ENCODE results near the gene DGKD.
A peak's percentile ranks its signal among the peaks of the same experiment; 100 is the strongest.

DGKD gene

GRCh38 chr2:233448575-233448974 is 94.3 kb downstream of the DGKD start:
- DNase-seq, result no peak

DNA sequence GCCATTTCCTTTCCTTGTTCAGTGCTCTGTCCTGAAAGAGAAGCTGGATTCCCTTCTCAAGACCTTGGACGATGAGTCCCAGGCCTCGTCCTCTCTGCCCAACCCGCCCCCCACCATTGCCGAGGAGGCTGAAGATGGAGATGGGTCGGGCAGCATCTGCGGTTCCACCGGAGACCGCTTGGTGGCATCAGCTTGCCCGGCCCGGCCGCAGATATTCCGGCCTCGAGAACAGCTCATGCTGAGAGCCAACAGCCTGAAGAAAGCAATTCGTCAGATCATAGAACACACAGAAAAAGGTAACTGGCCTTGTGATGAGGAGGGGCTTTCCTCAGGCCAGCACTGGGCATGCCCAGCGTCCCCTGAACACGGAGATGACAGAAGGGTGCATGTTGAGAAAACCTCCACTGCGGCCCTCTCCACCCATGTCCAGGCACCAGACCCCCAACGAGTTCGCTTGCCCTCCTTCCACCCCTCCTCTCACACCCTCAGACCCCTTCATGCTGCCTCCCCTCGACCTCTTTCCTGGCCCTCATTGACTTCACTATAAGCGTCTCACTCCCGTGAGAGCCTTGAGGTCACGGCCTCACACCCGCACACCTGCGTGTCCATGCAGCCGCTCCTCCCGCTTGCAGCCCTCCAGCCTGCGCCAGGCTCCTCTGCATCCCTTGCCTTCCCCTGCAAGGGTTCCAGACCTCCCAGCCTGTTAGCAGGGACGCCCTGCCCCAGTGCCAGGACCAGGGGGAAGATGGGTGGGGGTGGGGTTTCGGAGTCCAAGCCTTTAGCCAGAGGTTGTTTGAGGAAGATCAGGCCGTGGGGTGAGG is 95.0 kb downstream of the DGKD start:
- peak; percentile 47 for DNase-seq

GRCh38 chr2:233449921-233450863 is 95.9 kb downstream of the DGKD start:
- DNase-seq, result no peak

- no peak for DNase-seq
Observed at GRCh38 chr2:233450864-233451575, 96.7 kb downstream of the DGKD start.

- DNase-seq, result no peak
Observed at GRCh38 chr2:233451950-233452349, 97.7 kb downstream of the DGKD start.

- DNase-seq, result no peak
Observed at GRCh38 chr2:233453111-233453915, 99.0 kb downstream of the DGKD start.

GRCh38 chr2:233453916-233454315 is 99.6 kb downstream of the DGKD start:
- DNase-seq, result no peak

DNA sequence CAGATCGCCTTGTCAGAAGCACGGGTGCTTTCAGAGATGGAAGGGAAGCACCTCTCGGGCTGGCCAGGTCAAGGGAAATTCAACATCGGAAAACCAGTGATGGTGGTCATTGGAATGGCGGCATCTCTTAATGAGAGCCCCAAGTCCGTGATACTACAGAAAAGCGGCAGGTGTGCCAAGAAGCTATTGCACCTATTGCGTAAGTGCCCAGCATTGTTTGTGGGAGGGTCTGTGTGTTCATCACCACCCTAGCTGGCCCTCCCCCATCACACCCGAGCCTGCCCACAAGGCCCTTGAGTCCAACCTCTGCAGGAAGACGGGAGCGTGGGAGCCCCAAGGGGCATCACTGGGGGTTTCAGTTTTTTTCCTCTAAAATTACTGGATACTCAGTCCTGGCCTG is 100.7 kb downstream of the DGKD start:
- no peak for DNase-seq

DNA sequence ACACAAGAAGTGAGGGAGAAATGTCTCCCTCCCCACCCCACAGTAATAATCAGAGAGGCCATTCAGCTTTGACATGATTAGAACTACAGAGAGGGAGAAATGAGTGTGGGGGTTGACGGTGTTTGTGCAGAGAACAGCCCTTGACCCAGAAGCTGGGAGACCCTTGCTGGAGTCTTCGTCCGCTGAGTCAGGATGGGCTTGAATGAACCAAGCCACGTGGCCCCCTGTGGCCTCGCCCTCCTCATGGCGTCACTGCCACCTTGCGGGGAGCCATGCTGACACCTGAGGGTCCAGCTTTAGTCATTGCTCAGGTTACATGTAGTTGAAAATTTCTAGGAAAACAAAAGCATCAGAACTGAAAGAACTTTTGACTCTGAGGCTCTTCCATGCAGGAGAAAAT is 101.2 kb downstream of the DGKD start:
- no peak for DNase-seq

DNA sequence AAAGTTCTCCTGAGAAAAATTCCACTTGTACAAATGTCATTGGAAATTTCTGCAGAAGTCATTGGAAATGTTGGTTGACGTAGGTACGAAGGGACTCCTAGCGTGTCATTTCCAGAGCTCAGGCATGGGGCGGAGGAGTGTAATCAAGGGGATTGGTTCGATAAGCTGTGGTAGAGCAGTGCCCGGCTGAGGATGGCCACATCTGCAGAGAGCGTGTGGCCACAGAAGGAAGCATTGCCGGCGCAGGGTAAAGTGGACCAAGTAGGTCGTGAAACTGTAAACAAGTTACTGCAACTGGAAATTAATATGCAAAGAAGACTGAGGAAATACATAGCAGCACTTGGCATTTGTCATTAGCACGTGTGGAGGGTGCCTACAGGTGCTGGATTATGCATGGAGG is 101.8 kb downstream of the DGKD start:
- DNase-seq, result no peak

GRCh38 chr2:233456934-233457333 is 102.6 kb downstream of the DGKD start:
- no peak for DNase-seq

- DNase-seq, result no peak
Observed at GRCh38 chr2:233457356-233457755, 103.1 kb downstream of the DGKD start.

- DNase-seq, result no peak
Observed at GRCh38 chr2:233458031-233458610, 103.8 kb downstream of the DGKD start.

DNA sequence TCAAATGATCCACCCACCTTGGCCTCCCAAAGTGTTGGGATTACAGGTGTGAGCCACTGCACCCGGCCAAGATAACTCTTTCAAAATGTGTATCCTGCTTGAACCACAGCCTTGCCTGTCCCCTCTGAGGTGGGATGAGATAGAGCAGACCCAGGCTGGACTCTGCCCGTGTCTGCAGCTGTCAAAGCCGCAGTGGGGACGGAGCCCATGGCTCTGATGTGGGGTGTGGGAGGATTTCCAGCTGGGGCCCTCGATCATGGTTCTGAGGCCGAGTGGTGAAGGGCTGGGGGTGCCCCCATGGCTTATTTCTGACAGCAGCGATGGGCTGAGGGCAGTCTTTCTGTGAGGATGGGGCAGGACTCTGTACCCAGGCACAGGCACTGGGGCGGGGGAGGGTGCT is 104.5 kb downstream of the DGKD start:
- DNase-seq, result no peak

- no peak for DNase-seq
Observed at GRCh38 chr2:233459426-233459825, 105.1 kb downstream of the DGKD start.

GRCh38 chr2:233460726-233461441 is 106.6 kb downstream of the DGKD start:
- no peak for DNase-seq

GRCh38 chr2:233461481-233461891 is 107.2 kb downstream of the DGKD start:
- no peak for DNase-seq

- no peak for DNase-seq
Observed at GRCh38 chr2:233462202-233462785, 108.0 kb downstream of the DGKD start.

DNA sequence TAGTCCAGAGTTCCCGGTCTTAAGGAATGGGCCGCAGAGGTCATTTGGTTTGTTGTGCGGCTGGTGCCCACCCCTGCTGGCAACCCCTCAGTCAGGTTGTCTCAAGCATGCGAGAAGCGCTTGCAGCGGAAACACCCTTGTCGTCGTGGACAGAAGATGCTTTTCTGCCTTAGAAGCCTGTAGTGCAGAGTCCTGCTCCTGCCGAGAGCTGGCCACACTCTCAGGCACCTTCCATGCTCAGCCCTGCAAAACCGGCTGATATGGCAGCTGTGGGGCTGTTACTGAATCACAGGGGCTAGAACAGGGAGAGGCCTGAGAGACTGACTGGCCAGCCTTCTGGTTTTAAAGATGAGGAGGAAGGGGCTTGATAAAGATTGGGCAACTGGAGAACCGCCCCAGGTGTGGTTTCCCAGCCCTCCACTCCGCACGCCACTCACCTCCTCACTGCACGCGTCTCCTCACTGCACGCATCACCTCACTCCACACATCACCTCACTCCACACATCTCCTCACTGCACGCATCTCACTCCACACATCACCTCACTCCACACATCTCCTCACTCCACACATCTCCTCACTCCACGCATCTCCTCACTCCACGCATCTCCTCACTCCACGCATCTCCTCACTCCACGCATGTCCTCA is 108.7 kb downstream of the DGKD start:
- no peak for DNase-seq

DNA sequence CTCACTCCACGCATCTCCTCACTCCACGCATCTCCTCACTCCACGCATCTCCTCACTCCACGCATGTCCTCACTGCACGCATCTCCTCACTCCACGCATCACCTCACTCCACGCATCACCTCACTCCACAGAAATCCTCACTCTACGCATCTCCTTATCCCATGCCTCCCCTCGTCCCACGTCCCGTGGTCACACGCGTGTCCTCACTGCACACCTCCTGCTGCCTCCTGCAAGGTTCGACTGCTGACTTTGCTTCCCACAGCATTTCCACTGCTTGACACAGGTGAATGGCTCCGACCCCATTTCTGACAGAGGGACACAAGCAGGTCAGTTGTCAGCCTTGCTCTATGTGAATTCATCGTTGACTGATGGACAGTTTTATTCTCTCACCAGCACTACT is 109.3 kb downstream of the DGKD start:
- no peak for DNase-seq

Measured in fibroblast of skin of abdomen (primary cell).